WTC11 (cell line): Measurements from ENCODE around the gene C3. TPM values are rescaled to one million over a fixed set of nuclear protein-coding genes. Genes with fewer than 3 reads are reported as not detected.

Experiments used
- ATAC-seq: fragments of 200-7000 bp; cut with Tn5 transposase; 2 replicates; pipeline ENCODE4 v1.10.0; 2021; ENCODE audit warnings: mild to moderate bottlenecking, moderate library complexity
- CTCF ChIA-PET: fragments of 300-600 bp; sonication (Branson Sonifier 250); formaldehyde crosslinking; loops from one replicate; lab custom pipeline; 2021; ENCODE audit warnings: antibody characterized with exemption; lab: Charles Lee
- POLR2A ChIA-PET: fragments of 350-600 bp; sonication (Branson Sonifier 250); formaldehyde crosslinking; loops from one replicate; lab custom pipeline; 2021; ENCODE audit warnings: antibody characterized with exemption; lab: Charles Lee
- DNase-seq: peaks from one replicate; pipeline ENCODE4 v3.0.0; 2021; ENCODE audit warnings: low spot score
- H3K27ac Mint-ChIP-seq: 2 replicates; pipeline ENCODE4 v1.8.0; 2021; ENCODE audit warnings: mixed read lengths
- H3K27me3 Mint-ChIP-seq: 2 replicates; pipeline ENCODE4 v1.8.0; 2021; ENCODE audit warnings: low read depth, mild to moderate bottlenecking, moderate library complexity, mixed read lengths
- H3K36me3 Mint-ChIP-seq: 2 replicates; pipeline ENCODE4 v1.8.0; 2021; ENCODE audit warnings: mixed read lengths
- H3K4me1 Mint-ChIP-seq: 2 replicates; pipeline ENCODE4 v1.8.0; 2022; ENCODE audit warnings: mixed read lengths
- H3K4me3 Mint-ChIP-seq: 2 replicates; pipeline ENCODE4 v1.8.0; 2021; ENCODE audit warnings: mild to moderate bottlenecking, moderate library complexity, mixed read lengths
- H3K9me3 Mint-ChIP-seq: 2 replicates; pipeline ENCODE4 v1.8.0; 2021; ENCODE audit warnings: mixed read lengths
- CREB1 ChIP-seq: sonication (generic); formaldehyde crosslinking; IDR thresholded peaks from 2 replicates; pipeline ENCODE4 v1.8.0; 2023; ENCODE audit warnings: mild to moderate bottlenecking, missing genetic modification reagents
- CTCF ChIP-seq: fragments of 200-600 bp; IDR thresholded peaks from 2 replicates; pipeline ENCODE4 v1.8.0; 2022; ENCODE audit warnings: antibody characterized with exemption
- JUN ChIP-seq: sonication (generic); formaldehyde crosslinking; IDR thresholded peaks from 2 replicates; pipeline ENCODE4 v1.8.0; 2023; ENCODE audit warnings: mild to moderate bottlenecking, missing genetic modification reagents
- MAX ChIP-seq: sonication (generic); formaldehyde crosslinking; IDR thresholded peaks from 2 replicates; pipeline ENCODE4 v1.8.0; 2022; ENCODE audit warnings: mild to moderate bottlenecking, missing genetic modification reagents
- MXD4 ChIP-seq: fragments of 250-450 bp; sonication (Bioruptor Pico); IDR thresholded peaks from 2 replicates; pipeline ENCODE4 v1.8.0; 2021; ENCODE audit warnings: mild to moderate bottlenecking, moderate library complexity, borderline replicate concordance
- MYBL2 ChIP-seq: sonication (generic); formaldehyde crosslinking; IDR thresholded peaks from 2 replicates; pipeline ENCODE4 v1.8.1; 2023; ENCODE audit warnings: mild to moderate bottlenecking, moderate library complexity, missing genetic modification reagents
- NFYB ChIP-seq: sonication (generic); formaldehyde crosslinking; conservative IDR thresholded peaks from 2 replicates; pipeline ENCODE4 v1.8.0; 2022; ENCODE audit warnings: low read depth, missing genetic modification reagents
- NR2C2 ChIP-seq: sonication (generic); formaldehyde crosslinking; IDR thresholded peaks from 2 replicates; pipeline ENCODE4 v1.8.0; 2022; ENCODE audit warnings: mild to moderate bottlenecking, missing genetic modification reagents
- NR3C1 ChIP-seq: sonication (generic); formaldehyde crosslinking; conservative IDR thresholded peaks from 2 replicates; pipeline ENCODE4 v1.8.1; 2023; ENCODE audit warnings: low read depth, mild to moderate bottlenecking, missing genetic modification reagents
- OVOL2 ChIP-seq: fragments of 250-450 bp; sonication (Bioruptor Pico); IDR thresholded peaks from 2 replicates; pipeline ENCODE4 v1.9.0; 2021; ENCODE audit warnings: mild to moderate bottlenecking, borderline replicate concordance
- RORB ChIP-seq: fragments of 250-450 bp; sonication (Bioruptor Pico); IDR thresholded peaks from 2 replicates; pipeline ENCODE4 v1.9.0; 2021; ENCODE audit warnings: mild to moderate bottlenecking
- TEAD1 ChIP-seq: sonication (generic); formaldehyde crosslinking; IDR thresholded peaks from 2 replicates; pipeline ENCODE4 v1.8.0; 2022; ENCODE audit warnings: mild to moderate bottlenecking, missing genetic modification reagents
- ZNF121 ChIP-seq: sonication (generic); formaldehyde crosslinking; IDR thresholded peaks from 2 replicates; pipeline ENCODE4 v1.8.0; 2023; ENCODE audit warnings: missing genetic modification reagents
- ZNF219 ChIP-seq: sonication (generic); formaldehyde crosslinking; IDR thresholded peaks from 2 replicates; pipeline ENCODE4 v1.8.0; 2023; ENCODE audit warnings: missing genetic modification reagents, mild to moderate bottlenecking, borderline replicate concordance
- ZNF281 ChIP-seq: sonication (generic); formaldehyde crosslinking; IDR thresholded peaks from 2 replicates; pipeline ENCODE4 v1.8.0; 2023; ENCODE audit warnings: mild to moderate bottlenecking, missing genetic modification reagents
- ZNF425 ChIP-seq: fragments of 250-450 bp; sonication (Bioruptor Pico); conservative IDR thresholded peaks from 2 replicates; pipeline ENCODE4 v1.9.0; 2021; ENCODE audit warnings: mild to moderate bottlenecking
- total RNA-seq: library from RNA; stranded (reverse); gene quantifications from 3 replicates; pipeline ENCODE4 v1.2.3, GENCODE V29; 2021
- TF ChIP-seq, protein P1 (sequence below): sonication (generic); formaldehyde crosslinking; IDR thresholded peaks from 2 replicates; pipeline ENCODE4 v1.8.1; 2023; ENCODE audit warnings: mild to moderate bottlenecking, moderate library complexity, missing genetic modification reagents
- TF ChIP-seq, protein P2 (sequence below): fragments of 250-450 bp; sonication (Bioruptor Pico); IDR thresholded peaks from 2 replicates; pipeline ENCODE4 v1.9.0; 2021; ENCODE audit warnings: mild to moderate bottlenecking
- TF ChIP-seq, protein P3 (sequence below): sonication (generic); formaldehyde crosslinking; IDR thresholded peaks from 2 replicates; pipeline ENCODE4 v1.8.1; 2023; ENCODE audit warnings: mild to moderate bottlenecking, missing genetic modification reagents, borderline replicate concordance

The C3 gene
- total RNA-seq, 1 experiment from 2014 or later: 7.0 TPM

DNA sequence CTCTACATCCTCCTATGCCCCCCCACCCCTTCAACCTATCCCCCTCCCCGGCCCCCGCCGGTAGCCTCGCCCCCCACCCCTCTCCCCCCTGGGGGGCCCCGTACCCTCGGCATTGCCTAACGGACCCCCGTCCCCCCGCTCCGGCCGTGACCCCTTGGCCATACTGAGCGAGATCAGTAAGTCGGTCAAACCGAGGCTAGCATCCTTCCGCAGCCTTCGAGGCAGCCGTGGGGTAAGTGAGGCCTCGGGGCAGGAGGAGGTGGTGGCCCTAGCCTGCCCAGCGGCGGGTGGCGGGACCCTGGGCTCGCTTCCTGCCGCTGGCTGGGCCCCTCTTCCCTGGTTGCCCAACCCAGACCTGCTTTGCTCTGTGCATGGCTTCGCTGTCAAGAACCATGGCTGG lies 25.5 kb upstream of the C3 start:
- Mint-ChIP-seq H3K27ac (no peak overlapping the region), H3K4me3 (no peak overlapping the region), H3K36me3 (peaks cover 66% of the 10 kb centered on the region), H3K9me3 (no peaks in the 10 kb centered on the region), H3K4me1 (peaks cover 30% of the 10 kb centered on the region), H3K27me3 (no peaks in the 10 kb centered on the region)
- ChIA-PET CTCF (no interaction called here), POLR2A (no interaction called here)
- TF ChIP-seq ZNF219 (no peak), ZNF281 (no peak), MXD4 (CRISPR knock-in tag) (no peak), ZNF425 (no peak), NR3C1 (no peak), NR2C2 (CRISPR knock-in tag) (no peak), MAX (CRISPR knock-in tag) (no peak)
- TF ChIP-seq, protein P1, sequence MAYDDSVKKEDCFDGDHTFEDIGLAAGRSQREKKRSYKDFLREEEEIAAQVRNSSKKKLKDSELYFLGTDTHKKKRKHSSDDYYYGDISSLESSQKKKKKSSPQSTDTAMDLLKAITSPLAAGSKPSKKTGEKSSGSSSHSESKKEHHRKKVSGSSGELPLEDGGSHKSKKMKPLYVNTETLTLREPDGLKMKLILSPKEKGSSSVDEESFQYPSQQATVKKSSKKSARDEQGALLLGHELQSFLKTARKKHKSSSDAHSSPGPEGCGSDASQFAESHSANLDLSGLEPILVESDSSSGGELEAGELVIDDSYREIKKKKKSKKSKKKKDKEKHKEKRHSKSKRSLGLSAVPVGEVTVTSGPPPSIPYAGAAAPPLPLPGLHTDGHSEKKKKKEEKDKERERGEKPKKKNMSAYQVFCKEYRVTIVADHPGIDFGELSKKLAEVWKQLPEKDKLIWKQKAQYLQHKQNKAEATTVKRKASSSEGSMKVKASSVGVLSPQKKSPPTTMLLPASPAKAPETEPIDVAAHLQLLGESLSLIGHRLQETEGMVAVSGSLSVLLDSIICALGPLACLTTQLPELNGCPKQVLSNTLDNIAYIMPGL: no peak
- ATAC-seq (no peak), DNase-seq (no peak)

DNA sequence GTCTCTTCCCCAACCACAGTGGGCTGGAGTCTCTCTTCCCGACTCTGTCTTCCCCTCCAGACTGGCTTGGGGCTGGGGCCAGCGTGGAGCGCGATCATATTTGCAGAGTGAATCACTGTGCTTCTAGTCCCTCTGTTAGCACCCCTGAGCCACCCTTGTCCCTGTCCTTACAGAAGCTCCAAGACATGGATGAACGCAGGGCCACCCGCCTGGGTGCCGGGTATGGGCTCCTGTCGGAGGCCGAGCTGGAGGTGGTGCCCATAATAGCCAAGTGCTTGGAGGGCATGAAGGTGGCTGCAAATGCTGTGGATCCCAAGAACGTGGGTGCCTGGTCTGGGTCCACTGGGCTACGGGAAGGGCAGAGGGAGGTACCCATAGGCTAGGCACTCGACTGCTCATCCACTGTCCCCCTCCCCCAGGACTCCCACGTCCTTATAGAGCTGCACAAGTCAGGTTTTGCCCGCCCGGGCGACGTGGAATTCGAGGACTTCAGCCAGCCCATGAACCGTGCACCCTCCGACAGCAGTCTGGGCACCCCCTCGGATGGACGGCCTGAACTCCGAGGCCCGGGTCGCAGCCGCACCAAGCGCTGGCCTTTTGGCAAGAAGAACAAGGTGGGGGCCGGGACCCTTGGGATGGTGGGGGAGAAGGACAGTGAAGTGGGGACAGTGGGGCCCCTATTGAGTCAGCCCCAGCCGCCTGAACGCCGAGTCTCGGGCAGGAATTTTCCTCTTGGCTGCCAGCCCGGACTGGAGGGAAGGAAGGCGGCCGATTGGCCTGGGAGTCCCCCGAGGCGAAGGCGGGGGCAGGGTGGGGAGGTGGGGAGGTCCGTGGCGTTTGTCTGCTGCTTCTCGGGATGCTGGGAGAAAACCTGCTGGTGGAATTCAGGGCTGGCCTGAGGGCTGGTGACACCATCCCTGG lies 24.2 kb upstream of the C3 start:
- Mint-ChIP-seq H3K27ac (peak overlapping the region; percentile 92), H3K4me3 (peak overlapping the region; percentile 37), H3K36me3 (peaks cover 60% of the 10 kb centered on the region), H3K27me3 (no peaks in the 10 kb centered on the region), H3K4me1 (peaks cover 30% of the 10 kb centered on the region), H3K9me3 (no peaks in the 10 kb centered on the region)
- DNase-seq (no peak), ATAC-seq (no peak)
- ChIA-PET POLR2A (no interaction called here), CTCF (interaction anchor here (0.6 to 1.4 kb wide), 3 partner anchors 8 to 951 kb away, joined by 3 to 4 read pairs (median 3); no protein-coding TSS in a partner anchor)
- TF ChIP-seq CREB1 (CRISPR knock-in tag): no peak
- TF ChIP-seq CTCF: no peak
- no peak for TF ChIP-seq ZNF121 (CRISPR knock-in tag)
- TF ChIP-seq OVOL2 (CRISPR knock-in tag): no peak
- no peak for TF ChIP-seq MYBL2 (CRISPR knock-in tag)
- no peak for TF ChIP-seq RORB (CRISPR knock-in tag)
- no peak for TF ChIP-seq JUN
- TF ChIP-seq, protein P2, sequence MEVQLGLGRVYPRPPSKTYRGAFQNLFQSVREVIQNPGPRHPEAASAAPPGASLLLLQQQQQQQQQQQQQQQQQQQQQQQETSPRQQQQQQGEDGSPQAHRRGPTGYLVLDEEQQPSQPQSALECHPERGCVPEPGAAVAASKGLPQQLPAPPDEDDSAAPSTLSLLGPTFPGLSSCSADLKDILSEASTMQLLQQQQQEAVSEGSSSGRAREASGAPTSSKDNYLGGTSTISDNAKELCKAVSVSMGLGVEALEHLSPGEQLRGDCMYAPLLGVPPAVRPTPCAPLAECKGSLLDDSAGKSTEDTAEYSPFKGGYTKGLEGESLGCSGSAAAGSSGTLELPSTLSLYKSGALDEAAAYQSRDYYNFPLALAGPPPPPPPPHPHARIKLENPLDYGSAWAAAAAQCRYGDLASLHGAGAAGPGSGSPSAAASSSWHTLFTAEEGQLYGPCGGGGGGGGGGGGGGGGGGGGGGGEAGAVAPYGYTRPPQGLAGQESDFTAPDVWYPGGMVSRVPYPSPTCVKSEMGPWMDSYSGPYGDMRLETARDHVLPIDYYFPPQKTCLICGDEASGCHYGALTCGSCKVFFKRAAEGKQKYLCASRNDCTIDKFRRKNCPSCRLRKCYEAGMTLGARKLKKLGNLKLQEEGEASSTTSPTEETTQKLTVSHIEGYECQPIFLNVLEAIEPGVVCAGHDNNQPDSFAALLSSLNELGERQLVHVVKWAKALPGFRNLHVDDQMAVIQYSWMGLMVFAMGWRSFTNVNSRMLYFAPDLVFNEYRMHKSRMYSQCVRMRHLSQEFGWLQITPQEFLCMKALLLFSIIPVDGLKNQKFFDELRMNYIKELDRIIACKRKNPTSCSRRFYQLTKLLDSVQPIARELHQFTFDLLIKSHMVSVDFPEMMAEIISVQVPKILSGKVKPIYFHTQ (CRISPR knock-in tag): no peak
- TF ChIP-seq, protein P3, sequence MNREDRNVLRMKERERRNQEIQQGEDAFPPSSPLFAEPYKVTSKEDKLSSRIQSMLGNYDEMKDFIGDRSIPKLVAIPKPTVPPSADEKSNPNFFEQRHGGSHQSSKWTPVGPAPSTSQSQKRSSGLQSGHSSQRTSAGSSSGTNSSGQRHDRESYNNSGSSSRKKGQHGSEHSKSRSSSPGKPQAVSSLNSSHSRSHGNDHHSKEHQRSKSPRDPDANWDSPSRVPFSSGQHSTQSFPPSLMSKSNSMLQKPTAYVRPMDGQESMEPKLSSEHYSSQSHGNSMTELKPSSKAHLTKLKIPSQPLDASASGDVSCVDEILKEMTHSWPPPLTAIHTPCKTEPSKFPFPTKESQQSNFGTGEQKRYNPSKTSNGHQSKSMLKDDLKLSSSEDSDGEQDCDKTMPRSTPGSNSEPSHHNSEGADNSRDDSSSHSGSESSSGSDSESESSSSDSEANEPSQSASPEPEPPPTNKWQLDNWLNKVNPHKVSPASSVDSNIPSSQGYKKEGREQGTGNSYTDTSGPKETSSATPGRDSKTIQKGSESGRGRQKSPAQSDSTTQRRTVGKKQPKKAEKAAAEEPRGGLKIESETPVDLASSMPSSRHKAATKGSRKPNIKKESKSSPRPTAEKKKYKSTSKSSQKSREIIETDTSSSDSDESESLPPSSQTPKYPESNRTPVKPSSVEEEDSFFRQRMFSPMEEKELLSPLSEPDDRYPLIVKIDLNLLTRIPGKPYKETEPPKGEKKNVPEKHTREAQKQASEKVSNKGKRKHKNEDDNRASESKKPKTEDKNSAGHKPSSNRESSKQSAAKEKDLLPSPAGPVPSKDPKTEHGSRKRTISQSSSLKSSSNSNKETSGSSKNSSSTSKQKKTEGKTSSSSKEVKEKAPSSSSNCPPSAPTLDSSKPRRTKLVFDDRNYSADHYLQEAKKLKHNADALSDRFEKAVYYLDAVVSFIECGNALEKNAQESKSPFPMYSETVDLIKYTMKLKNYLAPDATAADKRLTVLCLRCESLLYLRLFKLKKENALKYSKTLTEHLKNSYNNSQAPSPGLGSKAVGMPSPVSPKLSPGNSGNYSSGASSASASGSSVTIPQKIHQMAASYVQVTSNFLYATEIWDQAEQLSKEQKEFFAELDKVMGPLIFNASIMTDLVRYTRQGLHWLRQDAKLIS (CRISPR knock-in tag): no peak
- no peak for TF ChIP-seq ZNF219
- no peak for TF ChIP-seq TEAD1 (CRISPR knock-in tag)
- no peak for TF ChIP-seq NFYB (CRISPR knock-in tag)
